ENCODE results near the gene PRAME. TPM values are rescaled to one million over a fixed set of nuclear protein-coding genes. Genes with fewer than 3 reads are reported as not detected.

Gene PRAME
- total RNA-seq, 1 donor from 2014 or later, result not detected

- Histone ChIP-seq H3K4me3 (no peak overlapping the region), H3K27ac (replicated peaks) (no peak overlapping the region), H3K4me1 (no peaks in the 10 kb centered on the region), H3K36me3 (no peaks in the 10 kb centered on the region), H3K27me3 (ENCODE audit: low read depth) (peaks cover 82% of the 10 kb centered on the region), H3K9me3 (replicated peaks) (no peaks in the 10 kb centered on the region)
- TF ChIP-seq CTCF (IDR thresholded peaks at IDR 0.05; ENCODE audit: borderline replicate concordance), result no peak
- DNase-seq, result no peak
- intact Hi-C loops (cut with micrococcal nuclease), result no loop called here
These were observed 37.4 kb downstream of the PRAME start for GRCh38 chr22:22521631-22522030.

GRCh38 chr22:22520667-22521602, 38.1 kb downstream of the PRAME start:
- no peak overlapping the region for H3K27ac ChIP-seq (replicated peaks)
- DNase-seq, result no peak
- peaks cover 83% of the 10 kb centered on the region for H3K27me3 ChIP-seq (ENCODE audit: low read depth)
- H3K9me3 ChIP-seq (replicated peaks), result no peaks in the 10 kb centered on the region
- no peak for TF ChIP-seq CTCF (IDR thresholded peaks at IDR 0.05; ENCODE audit: borderline replicate concordance)
- no peak overlapping the region for H3K4me3 ChIP-seq
- no peaks in the 10 kb centered on the region for H3K4me1 ChIP-seq
- no peaks in the 10 kb centered on the region for H3K36me3 ChIP-seq
- intact Hi-C loops (cut with micrococcal nuclease), result no loop called here

- H3K9me3 ChIP-seq (replicated peaks), result no peaks in the 10 kb centered on the region
- H3K27ac ChIP-seq (replicated peaks), result no peak within 1 kb of the TSS
- no peaks in the 10 kb centered on the region for H3K36me3 ChIP-seq
- DNase-seq, result no peak
- peaks cover 85% of the 10 kb centered on the region for H3K27me3 ChIP-seq (ENCODE audit: low read depth)
- H3K4me1 ChIP-seq, result no peaks in the 10 kb centered on the region
- TF ChIP-seq CTCF (IDR thresholded peaks at IDR 0.05; ENCODE audit: borderline replicate concordance), result no peak
- intact Hi-C loops (cut with micrococcal nuclease), result no loop called here
- no peak within 1 kb of the TSS for H3K4me3 ChIP-seq
These were observed 38.9 kb downstream of the PRAME start, which contains the start of gene ZNF280A for GRCh38 chr22:22520020-22520656. Gene ZNF280A, minus strand, starts transcription at chr22:22520270. Its CDS starts 4,640 bp downstream, at chr22:22515630.

- H3K4me3 ChIP-seq, result no peak overlapping the region
- intact Hi-C loops (cut with micrococcal nuclease), result no loop called here
- H3K27me3 ChIP-seq (ENCODE audit: low read depth), result peaks cover 85% of the 10 kb centered on the region
- H3K36me3 ChIP-seq, result no peaks in the 10 kb centered on the region
- no peaks in the 10 kb centered on the region for H3K9me3 ChIP-seq (replicated peaks)
- no peak for DNase-seq
- TF ChIP-seq CTCF (IDR thresholded peaks at IDR 0.05; ENCODE audit: borderline replicate concordance), result no peak
- H3K4me1 ChIP-seq, result no peaks in the 10 kb centered on the region
- no peak overlapping the region for H3K27ac ChIP-seq (replicated peaks)
These were observed 39.5 kb downstream of the PRAME start for GRCh38 chr22:22519591-22519990.

GRCh38 chr22:22516992-22517391, 42.1 kb downstream of the PRAME start:
- Histone ChIP-seq H3K36me3 (no peaks in the 10 kb centered on the region), H3K27ac (replicated peaks) (no peak overlapping the region), H3K4me3 (no peak overlapping the region), H3K9me3 (replicated peaks) (no peaks in the 10 kb centered on the region), H3K4me1 (no peaks in the 10 kb centered on the region), H3K27me3 (ENCODE audit: low read depth) (peaks cover 87% of the 10 kb centered on the region)
- intact Hi-C loops (cut with micrococcal nuclease), result no loop called here
- no peak for TF ChIP-seq CTCF (IDR thresholded peaks at IDR 0.05; ENCODE audit: borderline replicate concordance)
- DNase-seq, result no peak
